ENCODE data around the gene PARD3B.

DNA sequence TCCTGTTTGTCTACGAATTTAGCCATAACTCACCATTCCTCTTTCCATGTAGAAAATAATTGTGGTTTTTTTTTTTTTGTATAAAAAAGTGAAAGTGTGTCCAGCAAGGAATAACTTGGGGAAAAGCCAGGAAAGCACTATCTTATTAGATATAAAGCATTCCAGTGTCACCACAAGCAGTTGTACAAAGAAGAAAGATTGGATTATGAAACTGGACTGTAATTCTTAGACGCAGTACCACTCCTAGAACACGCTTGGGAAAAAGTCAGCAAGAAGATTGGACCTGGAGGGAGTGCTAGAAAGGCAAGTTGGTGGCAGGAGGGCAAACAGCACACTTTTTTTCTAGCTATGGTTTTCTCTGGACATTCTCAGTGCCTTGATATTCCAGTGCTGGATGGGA lies 186.7 kb downstream of the PARD3B start:
- no peak for TF ChIP-seq POLR2A (IDR thresholded peaks at IDR 0.05)
- no peak for TF ChIP-seq CTCF (IDR thresholded peaks at IDR 0.05)
